Measurements from ENCODE around the gene MTMR6. TPM values are rescaled to one million over a fixed set of nuclear protein-coding genes. Genes with fewer than 3 reads are reported as not detected.

MTMR6 gene
- total and polyA plus RNA-seq, 2 experiments from 2014 or later, result 6.9 to 17.2 TPM

GRCh38 chr13:25227690-25228089 lies 59.6 kb downstream of the MTMR6 start:
- no peak overlapping the region for H3K27ac ChIP-seq
- H4K20me1 ChIP-seq (ENCODE audit: insufficient read depth, poor library complexity, severe bottlenecking), result no peaks in the 10 kb centered on the region
- H3K4me2 ChIP-seq, result no peak overlapping the region
- no peaks in the 10 kb centered on the region for H3K36me3 ChIP-seq (replicated peaks; ENCODE audit: insufficient read depth, low read depth)
- no peak overlapping the region for H3K4me3 ChIP-seq
- H3K9me2 ChIP-seq (replicated peaks; ENCODE audit: insufficient read depth), result no peaks in the 10 kb centered on the region
- no peaks in the 10 kb centered on the region for H3K4me1 ChIP-seq (ENCODE audit: insufficient read depth)
- no peak overlapping the region for H2AFZ ChIP-seq
- WGBS (ENCODE audit: low lambda C conversion rate, missing lambda C conversion rate), result 84% methylated on average over 15 of the region's 15 CpGs
- peaks cover 8% of the 10 kb centered on the region for H3K27me3 ChIP-seq
- no peaks in the 10 kb centered on the region for H3K9me3 ChIP-seq (ENCODE audit: low read depth)
- TF ChIP-seq EZH2 (IDR thresholded peaks at IDR 0.05; ENCODE audit: borderline replicate concordance), result no peak
- no peak for TF ChIP-seq CTCF (IDR thresholded peaks at IDR 0.05; ENCODE audit: poor library complexity)
- no peak for TF ChIP-seq EZH2phosphoT487 (IDR thresholded peaks at IDR 0.05; ENCODE audit: low read depth, severe bottlenecking, unreplicated experiment)
- DNase-seq (ENCODE audit: low spot score), result no peak
- no peaks in the 10 kb centered on the region for H3K79me2 ChIP-seq

- peaks cover 8% of the 10 kb centered on the region for H3K27me3 ChIP-seq
- no peaks in the 10 kb centered on the region for H3K36me3 ChIP-seq (replicated peaks; ENCODE audit: insufficient read depth, low read depth)
- TF ChIP-seq CTCF (IDR thresholded peaks at IDR 0.05; ENCODE audit: poor library complexity), result no peak
- no peak for TF ChIP-seq EZH2phosphoT487 (IDR thresholded peaks at IDR 0.05; ENCODE audit: low read depth, severe bottlenecking, unreplicated experiment)
- no peak for TF ChIP-seq EZH2 (IDR thresholded peaks at IDR 0.05; ENCODE audit: borderline replicate concordance)
- no peaks in the 10 kb centered on the region for H4K20me1 ChIP-seq (ENCODE audit: insufficient read depth, poor library complexity, severe bottlenecking)
- no peak overlapping the region for H2AFZ ChIP-seq
- H3K9me2 ChIP-seq (replicated peaks; ENCODE audit: insufficient read depth), result no peaks in the 10 kb centered on the region
- no peak overlapping the region for H3K4me3 ChIP-seq
- no peak overlapping the region for H3K4me2 ChIP-seq
- H3K79me2 ChIP-seq, result no peaks in the 10 kb centered on the region
- no peak overlapping the region for H3K27ac ChIP-seq
- DNase-seq (ENCODE audit: low spot score), result no peak
- no peaks in the 10 kb centered on the region for H3K4me1 ChIP-seq (ENCODE audit: insufficient read depth)
- H3K9me3 ChIP-seq (ENCODE audit: low read depth), result no peaks in the 10 kb centered on the region
- 96% methylated on average over 4 of the region's 4 CpGs for WGBS (ENCODE audit: low lambda C conversion rate, missing lambda C conversion rate)
These were observed 61.3 kb downstream of the MTMR6 start for GRCh38 chr13:25225970-25226369.

GRCh38 chr13:25224151-25224550 lies 63.1 kb downstream of the MTMR6 start:
- no peak for DNase-seq (ENCODE audit: low spot score)
- no peak overlapping the region for H3K4me2 ChIP-seq
- 92% methylated on average over 9 of the region's 9 CpGs for whole genome bisulfite sequencing (ENCODE audit: low lambda C conversion rate, missing lambda C conversion rate)
- no peaks in the 10 kb centered on the region for H4K20me1 ChIP-seq (ENCODE audit: insufficient read depth, poor library complexity, severe bottlenecking)
- H2AFZ ChIP-seq, result no peak overlapping the region
- no peak for TF ChIP-seq EZH2 (IDR thresholded peaks at IDR 0.05; ENCODE audit: borderline replicate concordance)
- no peak for TF ChIP-seq EZH2phosphoT487 (IDR thresholded peaks at IDR 0.05; ENCODE audit: low read depth, severe bottlenecking, unreplicated experiment)
- TF ChIP-seq CTCF (IDR thresholded peaks at IDR 0.05; ENCODE audit: poor library complexity), result no peak
- H3K79me2 ChIP-seq, result no peaks in the 10 kb centered on the region
- no peaks in the 10 kb centered on the region for H3K36me3 ChIP-seq (replicated peaks; ENCODE audit: insufficient read depth, low read depth)
- H3K9me2 ChIP-seq (replicated peaks; ENCODE audit: insufficient read depth), result no peaks in the 10 kb centered on the region
- H3K27me3 ChIP-seq, result peaks cover 8% of the 10 kb centered on the region
- no peaks in the 10 kb centered on the region for H3K4me1 ChIP-seq (ENCODE audit: insufficient read depth)
- H3K9me3 ChIP-seq (ENCODE audit: low read depth), result no peaks in the 10 kb centered on the region
- no peak overlapping the region for H3K27ac ChIP-seq
- H3K4me3 ChIP-seq, result no peak overlapping the region

- H2AFZ ChIP-seq, result no peak overlapping the region
- WGBS (ENCODE audit: low lambda C conversion rate, missing lambda C conversion rate), result 88% methylated on average over 9 of the region's 9 CpGs
- H3K4me2 ChIP-seq, result no peak overlapping the region
- TF ChIP-seq EZH2phosphoT487 (IDR thresholded peaks at IDR 0.05; ENCODE audit: low read depth, severe bottlenecking, unreplicated experiment) (no peak), CTCF (IDR thresholded peaks at IDR 0.05; ENCODE audit: poor library complexity) (no peak), EZH2 (IDR thresholded peaks at IDR 0.05; ENCODE audit: borderline replicate concordance) (no peak)
- H3K36me3 ChIP-seq (replicated peaks; ENCODE audit: insufficient read depth, low read depth), result no peaks in the 10 kb centered on the region
- no peaks in the 10 kb centered on the region for H4K20me1 ChIP-seq (ENCODE audit: insufficient read depth, poor library complexity, severe bottlenecking)
- no peak overlapping the region for H3K27ac ChIP-seq
- no peaks in the 10 kb centered on the region for H3K79me2 ChIP-seq
- H3K4me3 ChIP-seq, result no peak overlapping the region
- no peaks in the 10 kb centered on the region for H3K9me3 ChIP-seq (ENCODE audit: low read depth)
- DNase-seq (ENCODE audit: low spot score), result no peak
- H3K9me2 ChIP-seq (replicated peaks; ENCODE audit: insufficient read depth), result no peaks in the 10 kb centered on the region
- no peaks in the 10 kb centered on the region for H3K4me1 ChIP-seq (ENCODE audit: insufficient read depth)
- H3K27me3 ChIP-seq, result no peaks in the 10 kb centered on the region
These were observed 64.5 kb downstream of the MTMR6 start for GRCh38 chr13:25222740-25223139.

Measured in hepatocyte (in vitro differentiated cells).